ENCODE measurements around the gene NDUFA6. TPM values are rescaled to one million over a fixed set of nuclear protein-coding genes. Genes with fewer than 3 reads are reported as not detected.
"Not testable (repeated sequence)": the region's sequence is repeated elsewhere in the genome, so short reads cannot be mapped to it uniquely, and the experiment has no call there.

Gene NDUFA6
- polyA plus RNA-seq, 3 donors: 42.9 to 167 (median 138) TPM

GRCh38 chr22:42114721-42115120, 24.1 kb upstream of the NDUFA6 start:
- intact Hi-C loops (cut with micrococcal nuclease): no loop called here
- DNase-seq: peak in 1 of 3 donors; percentile 7
- Histone ChIP-seq H3K4me1 (ENCODE audit: control insufficient read depth in 1 of 2, insufficient read depth in 2 of 2, low read length in 2 of 2) (no peaks in the 10 kb centered on the region), H3K27me3 (ENCODE audit: control insufficient read depth in 2 of 2, insufficient read depth in 2 of 2, low read length in 2 of 2) (no peaks in the 10 kb centered on the region), H3K36me3 (replicated peaks in 1 of 2; ENCODE audit: control insufficient read depth in 1 of 2, insufficient read depth in 2 of 2, low read length in 2 of 2) (no peaks in the 10 kb centered on the region), H4K20me1 (ENCODE audit: insufficient read depth, low read length) (no peaks in the 10 kb centered on the region), H3K9ac (ENCODE audit: insufficient read depth, low read length, poor library complexity, severe bottlenecking) (no peak overlapping the region), H3K4me2 (replicated peaks; ENCODE audit: extremely low read depth, low read length, poor library complexity, severe bottlenecking) (no peak overlapping the region), H3K27ac (ENCODE audit: low read depth in 1 of 2, low read length in 2 of 2) (no peak overlapping the region), H2AFZ (ENCODE audit: insufficient read depth, low read depth, low read length, poor library complexity, severe bottlenecking) (no peak overlapping the region), H3K9me3 (replicated peaks in 1 of 2; ENCODE audit: control insufficient read depth in 1 of 2, insufficient read depth in 1 of 2, low read length in 2 of 2) (peaks cover 21 to 26% of the 10 kb centered on the region in 2 donors), H3K4me3 (replicated peaks in 1 of 3; ENCODE audit: low read depth in 2 of 3, low read length in 3 of 3) (peak overlapping the region in 1 of 3 experiments; percentile 3), H3K79me2 (ENCODE audit: insufficient read depth, low read length) (no peaks in the 10 kb centered on the region)
- H3K4me3 Mint-ChIP-seq: no peak overlapping the region
- H3K27me3 Mint-ChIP-seq (ENCODE audit: low read depth in 3 of 3): peaks cover 2 to 4% (median 4%) of the 10 kb centered on the region in 3 donors
- peaks cover 18 to 31% (median 26%) of the 10 kb centered on the region in 7 donors for H3K9me3 Mint-ChIP-seq
- WGBS (ENCODE audit: insufficient coverage): 100% methylated on average over 7 of the region's 7 CpGs
- peak; percentile 13 for TF ChIP-seq CTCF (IDR thresholded peaks at IDR 0.05)
- peaks cover 3 to 6% of the 10 kb centered on the region in 2 donors for H3K36me3 Mint-ChIP-seq
- H3K4me1 Mint-ChIP-seq: peaks cover 1% of the 10 kb centered on the region
- H3K27ac Mint-ChIP-seq: no peak overlapping the region

- H3K36me3 ChIP-seq (replicated peaks in 1 of 2; ENCODE audit: control insufficient read depth in 1 of 2, insufficient read depth in 2 of 2, low read length in 2 of 2); H3K4me1 ChIP-seq (ENCODE audit: control insufficient read depth in 1 of 2, insufficient read depth in 2 of 2, low read length in 2 of 2); H3K4me1 Mint-ChIP-seq; H2AFZ ChIP-seq (ENCODE audit: insufficient read depth, low read depth, low read length, poor library complexity, severe bottlenecking); H3K79me2 ChIP-seq (ENCODE audit: insufficient read depth, low read length); H4K20me1 ChIP-seq (ENCODE audit: insufficient read depth, low read length); H3K27me3 Mint-ChIP-seq (ENCODE audit: low read depth in 3 of 3); DNase-seq; H3K9ac ChIP-seq (ENCODE audit: insufficient read depth, low read length, poor library complexity, severe bottlenecking); intact Hi-C loops (cut with micrococcal nuclease); H3K4me2 ChIP-seq (replicated peaks; ENCODE audit: extremely low read depth, low read length, poor library complexity, severe bottlenecking); H3K27me3 ChIP-seq (ENCODE audit: control insufficient read depth in 2 of 2, insufficient read depth in 2 of 2, low read length in 2 of 2); H3K4me3 Mint-ChIP-seq; H3K4me3 ChIP-seq (replicated peaks in 1 of 3; ENCODE audit: low read depth in 2 of 3, low read length in 3 of 3); H3K36me3 Mint-ChIP-seq; H3K27ac ChIP-seq (ENCODE audit: low read depth in 1 of 2, low read length in 2 of 2); H3K27ac Mint-ChIP-seq: not testable (repeated sequence)
- WGBS (ENCODE audit: insufficient coverage): no CpG with 5 or more reads among the region's 4 CpGs
- H3K9me3 Mint-ChIP-seq: peaks cover 18 to 31% (median 26%) of the 10 kb centered on the region in 7 donors
- H3K9me3 ChIP-seq (replicated peaks in 1 of 2; ENCODE audit: control insufficient read depth in 1 of 2, insufficient read depth in 1 of 2, low read length in 2 of 2): peaks cover 21 to 26% of the 10 kb centered on the region in 2 donors
Observed at GRCh38 chr22:42112793-42113192, 22.2 kb upstream of the NDUFA6 start.
